ENCODE results near the gene NOTCH1.
A peak's percentile ranks its signal among the peaks of the same experiment; 100 is the strongest.

Gene NOTCH1

DNA sequence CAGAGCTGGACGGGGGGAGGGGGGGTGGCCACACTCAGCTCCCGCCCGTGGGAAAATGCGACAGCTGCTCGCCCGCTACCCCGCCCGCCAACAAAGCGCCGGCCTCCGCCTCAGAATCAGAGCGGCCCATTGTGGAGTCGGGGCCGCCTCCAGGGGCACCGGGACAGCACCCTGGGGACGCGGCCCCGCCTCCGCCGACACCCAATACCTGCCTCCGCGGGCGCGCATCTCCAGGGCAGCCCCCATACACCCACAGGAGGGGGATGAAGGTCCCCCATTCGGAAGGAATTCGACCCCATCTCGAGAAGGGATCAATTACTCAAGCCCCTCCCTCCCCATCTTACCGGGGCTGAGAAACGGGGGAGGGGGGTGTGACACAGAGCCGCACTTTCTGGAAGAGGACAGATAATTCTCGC, 1.3 kb downstream of the NOTCH1 start:
- no peak for DNase-seq

DNA sequence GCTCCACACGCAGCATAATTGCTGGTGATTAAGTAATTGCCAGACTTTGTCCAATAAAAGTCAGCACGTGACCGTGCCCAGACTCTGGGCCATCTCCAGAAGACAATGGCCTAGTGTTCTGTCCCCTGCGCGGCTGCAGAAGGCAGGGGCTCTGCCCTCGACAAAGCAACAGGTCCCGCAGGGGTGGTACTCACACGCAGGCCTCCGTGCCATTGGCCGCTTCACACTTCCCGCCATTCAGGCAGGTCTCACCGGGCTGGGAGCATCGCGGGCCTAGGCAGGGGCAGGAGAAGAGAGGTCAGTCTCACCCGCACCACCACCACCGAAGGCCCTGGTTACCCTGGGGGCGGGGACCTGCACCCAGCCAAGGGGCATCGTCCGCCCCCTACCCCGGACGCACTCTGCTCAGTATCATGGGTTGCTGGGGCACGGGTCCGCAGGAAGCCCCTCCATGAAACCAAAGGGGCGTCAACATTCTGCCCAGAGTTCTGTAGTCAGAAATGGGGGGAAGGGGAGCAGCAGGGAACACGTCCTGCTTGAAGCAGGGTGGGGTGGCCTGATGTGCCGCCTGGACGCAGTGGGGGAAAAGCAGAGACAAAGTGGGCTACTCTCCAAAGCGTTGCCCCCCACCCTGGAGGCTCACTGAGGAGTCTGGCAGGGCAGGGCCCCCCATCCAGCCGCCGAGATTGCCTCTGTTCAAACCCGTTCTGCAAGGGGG, 1.9 kb downstream of the NOTCH1 start:
- DNase-seq = no peak

DNA sequence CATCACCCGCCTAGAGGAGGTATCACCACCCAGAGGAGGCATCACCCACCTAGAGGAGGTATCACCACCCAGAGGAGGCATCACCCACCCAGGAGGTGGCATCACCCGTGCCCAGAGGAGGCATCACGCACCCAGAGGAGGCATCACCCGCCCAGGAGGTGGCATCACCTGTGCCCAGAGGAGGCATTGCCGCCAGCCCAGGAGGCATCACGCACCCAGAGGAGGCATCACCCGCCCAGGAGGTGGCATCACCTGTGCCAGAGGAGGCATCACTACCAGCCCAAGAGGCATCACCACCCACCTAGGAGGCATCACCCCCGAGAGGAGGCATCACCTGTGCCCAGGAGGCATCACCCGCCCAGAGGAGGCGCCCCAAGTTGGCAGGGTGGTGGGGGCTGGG, 2.6 kb downstream of the NOTCH1 start:
- no peak for DNase-seq

DNA sequence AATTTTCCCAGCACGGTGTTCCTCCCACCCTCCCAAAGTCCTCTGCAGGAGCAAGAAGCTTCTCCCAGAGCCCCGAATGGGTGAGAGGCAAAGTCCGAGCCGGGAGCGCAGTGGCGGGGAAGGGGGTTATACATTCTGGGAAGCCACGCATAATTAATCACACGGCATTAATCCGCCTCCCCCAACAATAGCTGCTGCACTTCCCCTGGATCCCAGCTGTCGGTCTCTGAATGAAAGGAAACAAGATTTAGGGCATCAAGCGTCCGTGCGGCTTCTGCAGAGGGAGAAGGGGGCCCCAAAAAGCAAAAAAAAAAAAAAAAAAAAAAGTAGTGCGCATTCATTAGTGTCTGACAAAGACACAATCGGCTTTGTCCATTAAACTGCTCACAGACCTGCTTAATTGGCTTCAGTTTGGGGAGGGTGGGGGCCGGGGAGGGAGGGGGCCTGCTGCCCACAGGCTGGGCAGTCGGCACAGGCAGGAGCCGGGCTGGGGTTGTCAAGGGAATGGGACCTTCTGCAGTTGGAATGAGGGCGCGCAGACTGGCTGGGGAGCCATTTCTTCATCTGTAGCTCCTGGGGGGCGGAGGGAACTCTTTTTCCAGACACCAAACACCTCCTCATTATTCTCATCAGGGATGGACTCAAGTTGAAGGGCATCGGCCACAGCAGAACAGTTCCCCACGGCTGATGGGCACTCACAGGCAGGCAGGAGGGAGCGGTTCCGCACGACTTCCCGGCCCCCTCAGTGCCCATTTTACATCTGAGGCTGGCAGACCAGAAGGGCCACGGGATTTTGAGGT, 3.4 kb downstream of the NOTCH1 start:
- no peak for DNase-seq

DNA sequence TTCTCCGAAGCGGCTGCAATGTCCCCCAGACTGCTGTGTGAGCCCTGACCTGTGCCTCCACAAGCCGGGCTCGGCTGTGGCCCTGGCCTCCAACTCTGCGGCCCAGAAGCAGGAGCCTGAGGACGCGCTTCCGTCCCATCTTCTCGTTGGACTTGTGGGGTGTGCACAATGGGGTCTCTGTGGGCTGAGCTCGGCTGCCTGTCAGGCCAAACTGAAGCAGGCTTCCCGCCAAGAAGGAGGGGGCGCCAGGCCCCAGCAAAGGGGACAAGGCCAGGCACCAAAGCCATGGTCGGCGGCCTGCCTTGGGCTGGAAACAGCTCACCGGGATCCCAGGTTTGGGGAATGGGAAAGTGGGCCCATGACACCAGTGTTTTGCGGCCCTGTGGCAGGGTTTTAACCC, 4.1 kb downstream of the NOTCH1 start:
- DNase-seq = no peak

DNA sequence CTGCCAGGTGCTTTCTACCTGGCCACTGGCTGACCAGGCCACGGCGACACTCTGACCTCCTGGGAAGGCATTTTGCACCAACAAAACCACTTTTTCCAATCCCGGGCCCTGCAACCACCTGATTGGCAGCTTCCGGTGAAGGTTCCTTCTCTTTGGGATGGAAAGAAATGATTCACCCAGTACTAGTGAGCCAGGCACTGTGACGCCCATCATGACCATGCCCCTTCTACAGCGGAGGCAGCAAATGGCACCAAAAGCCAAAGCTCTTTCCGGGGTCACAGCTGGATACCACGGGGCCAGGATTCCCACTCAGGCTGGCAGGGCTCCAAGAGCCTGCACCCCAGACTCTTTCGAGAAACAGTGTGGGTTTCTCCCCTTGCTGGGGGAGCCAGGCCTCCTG, 4.7 kb downstream of the NOTCH1 start:
- DNase-seq = no peak

DNA sequence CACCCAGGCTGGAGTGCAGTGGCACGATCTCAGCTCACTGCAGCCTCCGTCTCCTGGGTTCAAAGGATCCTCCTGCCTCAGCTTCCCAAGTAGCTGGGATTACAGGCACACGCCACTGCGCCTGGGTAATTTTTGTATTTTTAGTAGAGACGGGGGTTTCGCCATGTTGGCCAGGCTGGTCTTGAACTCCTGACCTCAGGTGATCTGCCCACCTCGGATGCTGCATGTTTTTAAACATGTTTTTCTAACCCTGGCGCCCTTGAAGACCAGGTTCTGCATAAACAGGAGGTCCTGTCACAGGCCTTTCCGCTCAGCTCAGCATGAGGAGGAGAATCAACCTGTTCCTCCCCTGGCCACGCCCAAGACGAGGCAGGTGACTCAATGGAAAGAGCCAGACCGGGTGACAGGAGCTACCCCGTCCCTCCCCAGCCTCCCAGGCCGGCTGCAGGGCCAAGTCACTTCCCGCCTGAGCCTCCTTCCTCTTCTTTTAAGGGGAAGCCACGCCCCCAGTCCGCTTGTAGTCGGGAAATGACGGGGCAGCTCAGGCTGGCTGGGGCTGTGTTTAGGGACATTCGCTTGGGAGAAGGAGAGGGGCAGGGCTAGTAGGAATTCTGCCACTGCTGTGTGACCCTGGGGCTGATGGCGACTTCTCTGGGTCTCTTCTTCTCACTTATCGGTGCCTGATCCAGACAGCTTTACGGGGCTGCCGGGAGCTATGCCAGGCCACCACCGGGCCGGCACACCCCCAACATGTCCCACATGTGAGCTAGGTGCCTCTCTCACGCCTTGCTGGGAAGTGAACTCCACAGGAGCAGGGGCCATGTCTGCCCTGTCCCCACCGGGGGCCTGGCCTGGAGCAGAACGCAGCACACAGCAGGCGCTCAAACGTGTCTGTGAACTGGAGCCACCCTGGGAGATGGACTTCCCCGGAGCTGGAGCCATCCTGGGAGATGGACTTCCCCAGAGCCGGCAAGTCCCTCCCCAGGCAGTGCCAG, 6.1 kb downstream of the NOTCH1 start:
- DNase-seq = peak in 1 of 2 experiments; percentile 53

DNA sequence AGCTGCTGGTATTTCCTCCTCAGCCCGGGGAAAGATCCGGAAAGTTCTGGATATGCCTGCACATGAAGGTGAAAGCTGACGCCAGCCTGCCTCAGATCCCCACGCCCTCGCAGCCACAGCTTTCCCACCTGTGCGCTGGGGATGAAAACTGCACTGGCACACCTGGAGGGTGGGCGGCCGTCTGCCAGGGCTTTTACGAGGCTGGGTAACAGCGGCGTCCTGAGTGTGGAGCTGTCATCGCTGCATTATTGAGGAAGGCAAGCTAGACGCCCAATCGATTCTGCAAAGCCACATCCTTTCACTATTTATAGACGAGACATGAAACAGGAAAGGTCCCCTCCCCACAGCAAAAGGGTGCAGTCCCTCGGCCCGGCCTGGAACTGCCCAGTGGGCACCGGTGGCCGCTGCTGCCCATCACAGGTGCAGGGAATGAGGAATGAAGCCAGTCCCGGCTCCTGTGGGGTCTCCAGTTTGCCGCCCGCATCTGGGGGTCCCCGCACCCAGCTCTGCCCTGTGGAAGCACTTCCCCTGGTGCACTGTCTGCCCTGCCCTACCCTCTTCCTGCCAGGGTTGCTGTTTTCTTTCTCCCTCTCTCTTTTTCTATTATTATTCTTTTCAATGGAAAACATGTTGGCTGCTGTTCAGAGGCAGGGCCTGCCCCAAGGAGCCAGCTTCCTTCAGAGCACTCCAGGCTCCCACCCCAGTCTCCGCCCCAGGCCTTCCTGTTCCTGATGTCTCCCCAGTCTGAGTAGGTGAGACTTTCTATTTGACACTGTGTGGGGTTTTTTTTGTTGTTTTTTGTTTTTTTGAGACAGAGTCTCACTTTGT, 7.0 kb downstream of the NOTCH1 start:
- no peak for DNase-seq

DNA sequence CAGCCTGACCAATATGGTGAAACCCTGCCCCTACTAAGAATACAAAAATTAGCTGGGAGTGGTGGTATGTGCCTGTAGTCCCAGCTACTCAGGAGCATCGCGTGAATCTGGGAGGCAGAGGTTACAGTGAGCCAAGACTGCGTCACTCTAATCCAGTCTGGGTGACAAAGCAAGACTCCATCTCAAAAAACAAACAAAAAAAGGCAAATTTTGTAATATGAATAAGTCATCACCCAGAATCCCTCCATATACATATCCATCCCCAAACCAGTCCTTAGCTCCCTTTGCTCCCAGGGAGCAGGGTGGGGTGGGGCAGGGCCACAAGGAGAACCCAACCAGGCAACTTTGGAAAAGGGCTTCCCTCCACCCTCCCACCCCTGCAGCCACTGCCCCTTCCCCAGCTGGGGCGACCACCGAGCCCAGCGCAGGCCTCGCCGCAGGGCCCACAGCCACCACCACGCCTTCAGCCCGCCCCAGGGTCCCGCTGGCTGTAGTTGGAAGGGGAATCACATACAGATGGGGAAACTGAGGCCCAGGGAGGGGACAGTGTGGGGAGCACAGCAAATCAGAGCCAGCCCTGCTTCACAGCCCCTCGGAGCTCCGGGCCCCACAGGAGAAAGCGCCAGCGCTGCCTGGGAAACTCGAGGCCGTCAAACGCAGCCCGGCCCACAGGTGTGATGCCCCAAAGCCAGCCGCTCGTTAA, 7.8 kb downstream of the NOTCH1 start:
- no peak for DNase-seq

DNA sequence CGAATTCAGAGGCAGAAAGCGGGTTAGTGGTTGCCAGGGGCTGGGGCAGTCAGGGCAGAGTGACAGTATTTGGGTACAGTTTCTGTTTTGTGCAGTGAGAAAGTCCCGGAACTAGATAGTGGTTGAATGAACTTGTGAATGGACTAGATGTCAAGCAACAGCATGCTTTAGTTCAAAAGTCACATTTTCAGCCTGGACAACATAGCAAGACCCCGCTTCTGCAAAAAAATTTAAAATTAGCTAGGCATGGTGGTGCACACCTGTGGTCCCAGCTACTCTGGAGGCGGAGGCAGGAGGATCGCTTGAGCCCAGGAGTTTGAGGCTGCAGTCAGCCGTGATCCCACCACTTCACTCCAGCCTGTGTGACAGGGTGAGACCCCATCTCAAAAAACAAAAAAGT, 8.4 kb downstream of the NOTCH1 start:
- no peak for DNase-seq

DNA sequence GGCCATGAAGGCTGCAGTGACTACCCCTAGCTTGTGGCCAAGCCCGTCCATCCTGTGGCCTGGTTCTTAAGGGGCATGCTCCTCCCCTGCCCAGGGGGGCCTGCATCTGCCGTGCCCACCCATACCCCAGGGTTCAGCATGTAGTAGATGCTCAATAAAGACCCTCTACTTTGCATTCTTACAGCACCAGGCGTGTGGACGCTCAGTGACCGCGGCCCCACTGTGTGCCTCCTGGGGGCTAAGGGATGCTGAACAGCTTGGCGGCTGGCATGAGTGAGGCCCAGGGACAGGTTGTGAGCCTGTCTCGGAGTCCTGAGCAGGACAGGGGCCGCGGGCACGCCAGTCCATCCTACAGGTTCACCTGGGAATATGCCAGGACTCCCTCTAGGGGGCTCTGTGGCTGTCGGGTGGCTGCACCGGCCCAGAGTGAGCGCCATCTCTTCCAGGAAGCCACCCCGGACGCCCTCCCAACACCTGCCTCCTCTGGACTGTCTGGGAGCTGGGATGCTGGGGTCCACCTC, 9.1 kb downstream of the NOTCH1 start:
- no peak for DNase-seq

DNA sequence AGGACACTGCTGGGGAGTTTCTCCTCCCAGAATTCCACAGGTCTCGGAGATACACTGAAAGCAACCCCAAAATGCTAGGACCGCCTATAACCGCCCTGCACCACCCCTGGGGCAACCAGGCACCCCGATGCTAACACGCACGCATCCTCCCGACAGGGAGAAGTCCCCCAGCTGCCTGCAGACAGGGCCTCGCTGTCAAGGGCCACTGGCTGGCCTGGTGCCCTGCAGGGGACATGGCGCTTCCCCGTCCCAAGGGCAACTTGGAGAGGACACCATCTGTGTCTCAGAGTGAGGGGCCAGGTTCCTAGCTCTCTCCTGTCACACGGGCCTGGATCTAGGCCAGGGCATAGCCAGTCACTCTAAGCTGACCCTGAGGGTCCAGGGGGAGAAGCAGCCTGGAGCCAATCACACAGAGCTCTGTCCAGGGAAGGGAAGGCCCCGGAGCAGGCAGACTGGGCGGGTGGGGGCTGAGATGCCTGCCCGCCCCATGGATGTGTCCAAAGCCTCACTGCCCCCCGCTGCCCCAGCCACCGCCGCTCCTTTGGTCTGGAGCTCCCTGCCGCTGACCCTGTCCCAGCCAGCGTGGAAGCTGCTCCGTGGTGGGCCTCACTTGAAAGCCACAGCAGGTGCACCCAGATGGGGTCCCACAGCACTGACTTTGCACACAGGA, 9.7 kb downstream of the NOTCH1 start:
- no peak for DNase-seq

DNA sequence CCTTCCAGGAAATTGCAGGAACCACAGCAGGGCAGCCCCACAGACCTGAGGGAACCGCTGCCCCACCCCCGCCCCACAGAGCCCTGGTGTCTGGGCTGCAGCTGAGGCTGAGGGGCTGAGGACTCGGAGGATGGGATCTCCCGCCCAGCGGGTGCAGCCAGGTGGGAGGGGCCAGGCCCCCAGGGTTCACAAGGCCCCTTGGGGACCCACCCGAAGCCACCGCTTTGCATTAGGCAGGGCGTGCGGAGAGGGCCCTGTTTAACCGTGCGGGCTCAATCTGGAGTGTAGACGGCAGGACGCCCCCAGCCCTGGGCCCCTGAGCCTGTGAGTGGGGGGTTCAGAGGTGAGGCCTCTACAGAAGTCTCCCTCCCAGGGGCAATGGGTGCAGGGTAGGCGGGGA, 10.8 kb downstream of the NOTCH1 start:
- DNase-seq = no peak

DNA sequence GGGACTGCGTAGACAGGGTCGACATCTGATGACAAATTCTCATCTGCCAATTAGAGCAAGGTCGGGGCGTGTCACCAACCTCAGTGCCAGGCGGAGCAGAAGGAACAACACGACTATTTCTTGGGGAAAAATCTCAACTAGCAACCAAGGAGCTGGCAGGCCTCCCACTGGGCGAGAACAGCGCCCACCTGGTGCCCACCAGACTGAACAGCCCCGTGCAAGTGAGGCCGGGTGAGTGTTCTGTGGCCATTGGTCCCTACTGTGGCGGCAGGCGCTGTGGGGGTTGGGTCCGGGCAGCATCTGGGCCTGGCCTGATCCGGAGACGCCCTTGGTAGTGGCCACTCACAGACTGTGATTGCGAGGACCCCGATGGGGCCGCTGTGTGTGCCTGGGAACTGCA, 11.5 kb downstream of the NOTCH1 start:
- no peak for DNase-seq

DNA sequence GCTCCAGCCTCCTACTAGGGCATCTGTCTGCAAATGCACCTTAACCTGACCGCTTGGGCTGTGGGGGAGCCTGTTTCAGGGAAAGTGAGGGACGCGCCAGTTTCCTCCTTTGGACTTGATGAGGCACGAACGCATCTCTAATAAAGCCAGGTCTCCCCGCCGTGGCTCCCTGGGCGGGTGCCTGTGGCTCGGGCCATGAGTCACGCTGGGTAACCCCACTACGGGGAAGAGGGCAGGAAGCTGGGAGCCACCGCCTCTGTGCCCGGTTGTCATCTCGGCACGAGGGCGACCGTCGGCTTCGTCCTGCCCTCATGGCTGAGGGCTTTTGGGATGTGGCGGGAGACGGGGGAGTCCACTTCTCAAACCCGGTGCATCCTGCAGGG, 12.1 kb downstream of the NOTCH1 start:
- DNase-seq = no peak

DNA sequence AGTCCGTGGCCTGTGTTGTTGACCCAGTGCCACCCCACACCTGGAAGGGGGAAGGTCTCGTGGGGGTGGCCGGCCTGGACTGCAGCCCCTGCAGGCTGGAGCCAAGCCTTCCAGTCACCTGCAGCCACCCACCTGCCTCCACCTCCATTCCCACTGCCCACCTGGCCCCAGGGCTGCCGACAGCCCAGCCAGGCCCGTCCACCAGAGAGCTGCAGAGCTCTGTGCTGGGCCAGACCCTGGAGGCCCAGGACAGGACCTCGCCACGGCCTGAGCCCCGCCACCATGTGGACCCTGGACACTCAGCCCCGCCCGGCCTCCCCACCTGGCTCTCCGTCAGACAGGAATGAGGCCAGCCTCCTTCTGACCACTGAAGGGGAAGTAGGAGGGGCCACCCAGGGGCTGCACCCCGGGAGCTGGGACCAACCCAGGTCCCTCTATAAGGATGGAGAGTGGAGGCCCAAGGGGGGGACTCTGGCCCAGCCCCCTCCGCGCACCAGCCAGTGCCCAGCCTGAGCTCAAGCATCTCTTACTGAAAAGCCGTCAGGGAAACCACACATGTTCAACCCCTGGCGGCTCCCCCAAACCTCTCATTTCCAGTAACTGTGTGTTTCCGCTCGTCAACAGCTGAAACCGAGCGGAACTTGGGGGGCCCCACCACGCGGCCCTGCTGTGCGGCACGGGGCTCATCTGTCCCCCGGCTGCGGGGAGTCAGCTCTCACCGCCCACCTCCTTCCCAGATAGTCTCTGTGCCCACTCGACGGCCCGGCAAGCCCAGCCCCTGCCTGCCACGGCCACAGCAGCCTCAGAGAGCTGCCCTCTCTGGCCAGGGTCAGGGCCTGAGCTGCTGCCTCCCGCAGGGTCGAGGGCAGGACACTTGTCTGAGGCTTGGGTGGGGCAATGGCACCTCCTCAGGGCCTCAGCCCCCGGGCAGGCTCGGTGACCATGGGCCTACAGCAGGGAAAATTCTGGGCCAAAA, 12.8 kb downstream of the NOTCH1 start:
- no peak for DNase-seq

DNA sequence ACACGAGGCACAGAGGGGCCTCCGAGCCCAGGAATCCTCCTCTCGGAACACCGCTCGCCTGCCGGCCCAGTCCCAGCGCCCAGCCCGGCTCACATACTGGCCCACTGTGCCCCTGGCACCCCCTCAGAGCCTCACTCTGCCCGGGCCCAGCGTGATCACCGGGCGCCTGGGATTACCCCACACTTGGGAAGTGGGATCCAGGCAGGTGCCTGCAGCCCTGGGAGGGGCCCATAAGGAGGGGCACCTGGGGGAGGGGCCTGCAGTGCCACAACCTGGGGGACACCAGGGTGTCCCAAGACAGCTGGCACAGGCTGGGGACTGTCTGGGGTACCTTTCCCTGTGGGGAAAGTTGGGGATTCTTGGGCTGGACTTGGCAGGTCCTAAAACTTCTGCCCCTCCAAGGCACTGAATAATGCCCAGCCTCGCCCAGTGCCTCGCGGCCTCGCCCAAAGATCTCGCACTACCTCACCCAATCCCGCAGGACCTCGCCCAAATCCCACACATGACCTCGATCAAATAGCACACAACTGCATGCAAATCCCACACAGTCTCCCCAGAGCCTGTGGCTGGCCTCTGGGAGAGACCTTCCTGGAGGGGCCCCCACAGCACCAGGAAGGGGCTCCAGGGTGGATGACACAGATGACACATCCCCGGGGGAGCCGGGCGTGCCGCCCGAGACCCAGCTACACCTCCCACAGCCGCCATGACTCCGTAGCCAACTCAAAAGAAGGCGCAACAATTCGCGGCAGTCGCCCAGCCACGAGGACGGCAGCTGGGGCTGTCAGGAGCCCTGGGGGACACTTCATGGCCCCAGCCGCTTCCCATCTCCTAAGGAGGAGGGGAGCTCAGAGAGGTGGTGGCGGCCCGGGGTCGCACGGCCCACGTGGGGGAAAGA, 13.7 kb downstream of the NOTCH1 start:
- no peak for DNase-seq

DNA sequence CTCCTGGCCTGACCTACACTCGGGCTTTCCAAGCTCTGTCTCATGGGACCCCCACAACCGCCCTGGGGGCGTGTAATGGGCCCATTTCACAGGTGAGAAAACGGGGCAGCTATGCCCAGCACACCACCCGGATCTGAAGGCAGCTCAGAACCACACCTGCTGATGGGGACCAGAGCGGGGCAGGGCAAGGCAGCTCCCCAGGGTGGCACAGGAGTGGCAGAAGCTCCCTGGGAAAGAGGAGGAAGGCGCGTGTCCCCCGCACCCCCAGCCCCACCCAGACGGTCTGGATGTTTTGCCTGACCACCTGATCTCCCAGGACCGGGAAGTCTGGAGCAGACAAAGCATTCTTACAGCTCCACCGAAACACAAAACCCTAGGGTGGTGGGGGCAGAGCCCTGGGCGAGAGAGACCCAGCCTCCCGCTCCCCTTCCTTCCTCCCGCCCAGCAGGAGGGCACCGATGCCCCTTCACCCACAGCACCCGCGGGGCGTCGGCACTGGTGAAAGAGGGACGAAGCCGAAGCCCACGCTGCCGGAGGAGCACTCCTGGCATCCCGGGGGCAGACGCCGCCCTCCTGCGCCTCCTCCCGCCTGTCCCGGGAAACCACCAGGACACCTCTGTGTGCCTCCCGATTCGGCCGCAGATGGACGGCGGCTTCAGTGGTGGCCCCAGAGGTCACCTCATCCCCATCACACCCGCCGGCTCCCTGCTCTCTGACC, 14.5 kb downstream of the NOTCH1 start:
- DNase-seq = no peak

All from SHP77 (cell line).